Inflammatory macrophage treated with lipopolysaccharide for 1 hour (primary cell): ENCODE results near the gene KLF13.
"Not testable (repeated sequence)": the region's sequence is repeated elsewhere in the genome, so short reads cannot be mapped to it uniquely, and the experiment has no call there.

ENCODE experiments used
- DNase-seq, 2 donors: peaks; one replicate each; pipeline ENCODE4 v3.0.0-alpha.2; 2020 to 2022

Gene KLF13

DNA sequence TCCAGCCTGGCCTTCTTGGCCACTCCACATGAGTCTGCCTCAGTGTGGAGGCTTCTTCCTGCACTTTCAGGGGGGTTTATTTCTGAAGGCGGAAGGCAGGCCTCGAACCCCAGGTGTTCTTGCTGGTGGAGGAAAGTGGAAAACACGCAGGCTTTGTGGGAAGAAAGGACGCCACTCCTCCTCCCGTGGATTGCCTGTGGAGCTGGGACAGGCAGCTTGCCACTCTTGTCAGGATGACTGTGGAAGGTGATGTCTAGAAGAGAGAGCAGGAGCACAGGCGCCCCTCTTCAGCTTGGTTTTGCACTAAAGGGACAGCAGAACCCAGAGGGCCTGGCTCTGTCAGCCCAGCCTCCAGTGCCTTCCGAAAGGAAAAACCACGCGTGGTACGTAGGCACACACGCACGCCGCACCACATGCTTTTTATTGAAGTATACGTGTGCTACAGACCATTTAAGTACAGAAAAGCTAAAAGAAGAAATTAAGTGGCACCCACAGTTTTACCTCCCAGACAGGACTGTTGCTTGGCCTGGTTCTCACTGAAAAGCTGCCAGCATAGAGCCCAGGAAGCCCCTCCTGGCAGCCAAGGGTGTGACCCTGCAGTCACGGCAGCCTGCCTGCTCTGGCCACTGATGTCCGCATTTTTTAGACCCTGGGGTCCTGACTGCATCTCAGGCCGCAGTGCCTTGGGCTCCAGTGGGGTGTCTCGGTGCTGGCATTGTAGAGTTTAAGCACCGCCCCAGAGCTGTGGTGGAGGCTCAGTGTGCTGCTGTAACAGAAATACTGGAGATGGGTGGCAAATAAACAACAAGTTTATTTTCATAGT, 21.6 kb downstream of the KLF13 start:
- no peak for DNase-seq

DNA sequence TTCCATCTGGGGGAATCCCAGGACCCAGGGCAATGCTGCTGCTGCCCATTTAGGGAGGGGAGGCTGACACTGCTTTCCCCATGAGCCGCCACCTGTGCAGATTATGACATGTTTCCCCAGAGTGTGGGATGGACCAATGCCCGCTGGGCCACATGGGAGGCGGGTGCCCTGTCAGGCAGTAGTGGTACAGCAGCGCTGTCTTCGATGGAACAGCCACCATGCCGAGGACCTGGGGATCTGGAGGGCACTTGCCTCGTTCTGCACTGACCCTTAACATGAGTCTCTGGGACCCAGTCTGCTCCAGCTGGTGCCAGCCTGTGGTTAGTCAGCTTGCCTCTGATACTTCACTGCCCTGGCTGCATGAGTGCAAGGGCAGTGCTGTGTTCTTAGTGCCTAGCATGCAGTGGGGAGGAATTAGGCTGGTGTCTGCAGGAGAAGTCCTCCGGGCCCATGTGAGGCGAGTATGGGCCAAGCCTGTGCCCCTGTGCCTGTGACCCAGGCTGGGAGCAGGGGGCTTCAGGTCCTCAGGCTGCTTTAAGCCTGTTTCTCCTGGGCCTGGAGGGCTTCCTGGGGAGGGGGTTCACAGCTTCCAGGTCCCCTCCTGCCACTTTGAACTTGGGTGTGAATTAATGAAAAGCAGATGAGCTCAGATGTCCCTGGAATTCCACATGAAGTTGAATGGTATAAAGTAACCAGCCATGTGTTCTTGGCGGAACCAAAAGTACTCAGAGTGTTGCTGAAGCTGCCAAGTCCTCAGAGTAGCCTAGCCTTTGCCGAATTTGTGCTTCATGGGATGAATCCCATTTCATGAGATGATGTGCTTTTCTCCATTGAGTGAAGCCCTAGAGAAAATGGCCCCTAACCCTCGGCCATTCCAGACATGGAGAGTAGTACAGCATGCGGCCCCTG, 22.9 kb downstream of the KLF13 start:
- DNase-seq = no peak

DNA sequence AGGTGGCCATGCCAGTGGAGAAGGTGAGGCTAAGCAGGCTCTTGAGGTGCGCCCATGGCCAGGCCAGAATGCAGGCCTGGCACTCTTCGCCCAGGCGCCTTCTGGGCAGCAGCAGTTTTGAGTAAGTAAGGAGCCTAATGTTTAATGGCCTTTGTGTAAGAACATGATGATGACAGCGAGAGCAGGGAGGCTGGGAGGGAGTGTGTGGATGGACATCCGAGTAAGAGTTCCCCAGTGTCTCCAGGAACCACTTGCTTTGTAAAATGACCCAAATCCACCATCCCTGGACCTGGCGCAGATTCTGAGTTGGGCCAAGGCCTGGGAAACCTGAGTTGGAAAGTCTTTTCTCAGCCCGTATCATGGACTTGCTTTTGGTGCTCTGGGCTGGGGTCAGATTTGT, 24.1 kb downstream of the KLF13 start:
- no peak for DNase-seq

DNA sequence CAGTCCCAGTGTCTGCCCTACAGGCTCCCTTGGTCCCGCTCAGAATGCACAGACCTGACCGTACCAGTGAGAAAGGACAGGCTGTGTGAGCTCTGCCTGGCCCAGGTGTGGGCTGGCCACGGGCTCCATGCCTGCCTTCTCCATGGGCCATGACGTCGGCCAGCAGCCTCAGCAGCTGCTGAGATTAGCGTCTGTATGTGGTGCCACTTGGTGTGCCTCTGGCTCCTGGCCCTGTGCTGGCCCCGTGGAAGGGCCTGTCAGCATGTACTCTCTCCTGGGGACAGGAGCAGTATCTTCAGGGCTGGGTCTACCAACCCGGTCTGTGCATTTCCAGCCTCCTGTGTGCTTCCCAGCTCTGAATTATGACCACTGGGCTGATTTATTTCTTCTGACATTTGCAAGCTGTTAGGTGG, 25.7 kb downstream of the KLF13 start:
- no peak for DNase-seq

DNA sequence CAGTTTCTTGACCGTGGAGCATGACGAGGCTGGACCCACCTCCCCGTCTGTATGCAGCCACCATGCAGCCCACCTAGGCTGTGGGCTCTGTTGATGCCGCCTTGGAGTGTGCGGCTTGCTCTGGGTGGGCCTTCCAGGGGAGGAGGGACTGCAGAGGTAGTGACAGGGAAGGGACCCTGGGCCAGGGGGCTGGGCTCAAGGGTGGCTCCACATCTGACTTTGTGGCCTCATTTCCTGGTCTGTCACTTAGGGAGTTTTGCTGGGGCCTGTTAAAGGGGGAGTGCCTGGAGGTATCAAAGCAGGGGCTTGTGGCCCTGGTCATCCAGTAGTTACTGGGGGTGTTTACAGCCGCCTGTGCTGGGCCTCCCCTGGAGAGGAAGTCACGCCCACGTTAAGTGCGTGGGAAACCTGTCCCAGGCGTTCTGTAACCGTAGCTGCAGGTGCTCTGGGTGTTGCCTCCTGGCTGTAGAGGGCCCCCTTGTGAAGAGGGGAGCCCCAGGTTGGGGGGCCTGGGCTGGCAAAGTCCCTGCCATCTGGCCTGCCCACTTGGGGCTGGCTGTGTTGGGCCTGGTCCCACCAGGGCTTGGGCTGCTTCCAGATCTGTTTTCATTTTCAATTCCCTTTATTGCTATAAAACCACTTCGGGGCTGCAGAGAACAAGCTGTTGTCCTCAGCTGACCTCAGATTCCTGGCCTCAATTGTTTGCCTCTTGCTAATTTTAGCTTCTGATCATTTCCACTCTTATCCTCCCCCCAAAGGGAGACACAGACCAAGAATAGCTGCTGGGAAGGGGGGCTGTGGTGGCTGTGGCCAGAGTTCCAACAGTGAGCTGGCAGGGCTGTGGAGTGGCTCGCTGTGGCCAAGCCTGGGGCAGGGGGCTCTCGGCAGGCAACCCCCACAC, 26.5 kb downstream of the KLF13 start:
- peak; percentile 48 to 61 for DNase-seq

DNA sequence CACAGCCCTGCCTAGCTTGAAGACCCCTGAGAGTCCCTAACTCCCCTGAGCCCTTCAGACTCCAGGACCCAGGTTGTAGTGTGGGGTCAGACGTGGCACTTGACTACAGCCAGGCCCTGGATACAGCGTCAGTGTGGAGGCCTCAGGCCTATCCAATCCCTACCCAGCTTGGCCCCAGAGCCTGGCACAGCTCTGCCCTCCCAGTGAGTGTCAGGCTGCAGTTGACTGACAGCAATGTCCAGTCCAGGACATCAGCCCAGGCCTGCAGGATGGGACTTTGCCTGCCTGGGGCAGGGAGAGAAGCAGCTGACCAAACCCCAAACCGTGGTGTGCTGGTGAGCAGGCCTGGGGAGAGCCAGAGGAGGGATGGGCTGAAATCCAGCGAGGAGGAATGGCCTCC, 27.3 kb downstream of the KLF13 start:
- DNase-seq = no peak

DNA sequence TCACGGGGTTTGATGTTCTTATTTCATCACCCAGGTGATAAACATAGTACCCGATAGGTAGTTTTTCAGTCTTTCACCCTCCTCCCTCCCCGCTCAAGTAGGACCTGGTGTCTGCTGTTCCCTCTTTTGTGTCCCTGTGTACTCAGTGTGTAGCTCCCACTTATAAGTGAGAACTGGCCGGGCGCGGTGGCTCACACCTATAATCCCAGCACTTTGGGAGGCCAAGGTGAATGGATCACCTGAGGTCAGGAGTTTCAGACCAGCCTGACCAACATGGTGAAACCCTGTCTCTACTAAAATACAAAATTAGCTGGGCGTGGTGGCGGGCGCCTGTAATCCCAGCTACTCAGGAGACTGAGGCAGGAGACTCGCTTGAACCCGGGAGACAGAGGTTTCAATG, 29.5 kb downstream of the KLF13 start:
- DNase-seq = not testable (repeated sequence)

DNA sequence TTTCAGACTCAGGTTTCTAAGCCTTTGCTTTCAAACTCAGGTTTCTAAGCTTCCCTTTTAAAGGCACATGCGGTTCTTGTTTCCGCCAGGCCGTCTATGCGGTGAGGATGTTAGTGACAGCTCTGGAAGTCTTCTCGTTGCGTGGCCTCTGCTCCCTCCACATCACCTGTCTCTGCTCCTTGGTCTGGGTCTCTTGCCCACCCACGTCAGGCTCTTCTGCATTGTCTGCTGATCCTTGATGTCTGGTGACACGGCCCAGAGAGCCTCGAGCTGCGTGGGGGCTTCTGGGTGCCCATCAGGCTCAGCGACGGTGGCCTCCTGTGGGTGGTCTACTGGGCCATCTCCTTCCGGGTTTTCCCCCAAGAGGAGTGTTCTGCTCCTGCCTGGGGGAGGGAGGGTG, 30.5 kb downstream of the KLF13 start:
- DNase-seq = no peak

DNA sequence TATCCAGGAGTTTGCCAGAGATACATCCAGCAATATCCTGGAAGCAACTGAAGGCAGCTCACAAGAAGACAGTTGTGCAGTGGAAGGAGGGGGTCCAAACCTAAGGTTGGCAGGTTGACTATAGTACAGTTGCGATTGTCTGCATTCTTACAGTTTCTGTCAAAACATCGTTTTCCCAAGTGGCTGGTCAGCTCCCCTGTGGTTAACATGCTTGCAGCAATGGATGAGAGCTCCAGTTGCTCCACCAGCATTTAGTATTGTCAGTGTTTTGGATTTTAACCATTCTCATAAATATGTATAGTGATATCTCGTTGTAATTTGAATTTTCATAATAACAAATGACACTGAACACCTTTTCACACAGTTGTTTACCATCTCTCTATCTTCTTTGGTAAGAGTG, 31.5 kb downstream of the KLF13 start:
- DNase-seq = no peak

DNA sequence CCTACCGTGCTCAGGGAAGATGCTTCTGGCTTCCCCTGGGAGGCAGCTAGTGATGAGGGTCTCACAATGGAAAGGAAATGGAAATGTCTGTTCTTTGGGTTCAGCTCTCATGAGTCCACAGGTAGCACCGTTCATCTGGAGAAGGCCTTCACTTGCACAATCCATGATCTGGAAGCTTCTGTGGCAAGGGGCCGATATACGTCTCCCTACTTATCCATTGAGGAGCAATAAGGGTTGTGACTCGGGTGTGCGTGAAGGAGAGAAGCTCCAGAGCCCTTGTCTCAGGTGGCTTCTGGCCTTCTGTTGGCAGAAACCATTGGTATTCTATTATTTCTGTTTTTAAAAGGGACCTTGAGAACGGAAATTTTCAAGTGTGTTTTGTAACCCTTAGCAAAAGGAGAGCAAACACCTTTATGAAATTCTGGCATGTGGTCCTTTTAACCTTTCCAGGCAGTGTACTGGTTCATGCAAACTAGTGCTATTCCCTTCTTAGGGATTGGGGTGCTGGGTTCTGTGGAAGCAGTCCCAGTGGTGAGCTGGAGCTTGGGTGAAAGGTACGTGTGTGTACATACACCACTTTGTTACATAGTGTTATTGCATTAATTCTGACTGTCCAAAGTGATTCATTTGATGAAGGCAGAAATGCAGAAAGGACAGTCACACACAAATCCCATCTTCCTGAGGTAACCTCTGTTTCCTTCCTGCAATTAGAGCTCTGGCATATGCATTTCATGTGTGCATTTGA, 32.5 kb downstream of the KLF13 start:
- DNase-seq = no peak

DNA sequence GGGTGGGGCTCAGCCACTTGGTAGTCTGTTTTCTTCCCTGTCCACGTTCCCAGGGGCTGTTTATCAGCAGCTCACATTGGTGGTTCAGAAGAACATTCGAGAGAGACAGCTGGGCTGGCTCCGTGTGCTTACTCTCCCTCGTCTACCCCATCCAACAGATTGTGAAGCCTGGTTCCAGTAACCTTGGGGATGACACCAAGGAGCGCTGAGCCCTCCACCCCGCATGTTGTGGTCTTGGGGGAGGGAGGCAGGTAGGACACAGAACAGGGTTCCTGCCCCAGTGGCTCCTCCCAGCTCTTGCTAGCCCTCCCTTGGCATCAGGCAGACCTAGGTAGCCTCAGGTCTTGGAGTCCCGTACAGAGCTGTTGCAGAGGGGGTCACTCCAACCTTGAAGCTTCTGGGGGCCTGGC, 33.1 kb downstream of the KLF13 start:
- DNase-seq = no peak

DNA sequence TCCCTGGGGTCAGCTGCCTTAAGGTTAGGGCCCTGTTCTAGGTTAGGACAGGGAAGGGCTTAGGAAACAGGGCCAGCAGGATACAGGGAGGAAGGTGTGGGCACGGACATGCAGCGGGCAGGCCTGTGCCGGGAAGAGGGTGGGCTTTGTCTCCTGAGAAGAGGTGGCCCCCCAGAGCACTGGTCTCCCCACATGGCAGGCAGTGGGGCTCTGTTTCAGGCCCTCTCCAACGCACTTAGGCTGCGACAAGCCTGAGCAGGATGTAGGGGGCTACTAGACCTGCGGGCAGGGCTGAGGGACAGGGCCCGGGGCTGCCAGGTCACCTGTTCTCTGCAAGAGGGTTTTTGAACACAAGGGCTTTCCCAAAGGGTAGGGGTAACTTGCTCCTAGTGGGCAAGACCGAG, 33.5 kb downstream of the KLF13 start:
- no peak for DNase-seq

DNA sequence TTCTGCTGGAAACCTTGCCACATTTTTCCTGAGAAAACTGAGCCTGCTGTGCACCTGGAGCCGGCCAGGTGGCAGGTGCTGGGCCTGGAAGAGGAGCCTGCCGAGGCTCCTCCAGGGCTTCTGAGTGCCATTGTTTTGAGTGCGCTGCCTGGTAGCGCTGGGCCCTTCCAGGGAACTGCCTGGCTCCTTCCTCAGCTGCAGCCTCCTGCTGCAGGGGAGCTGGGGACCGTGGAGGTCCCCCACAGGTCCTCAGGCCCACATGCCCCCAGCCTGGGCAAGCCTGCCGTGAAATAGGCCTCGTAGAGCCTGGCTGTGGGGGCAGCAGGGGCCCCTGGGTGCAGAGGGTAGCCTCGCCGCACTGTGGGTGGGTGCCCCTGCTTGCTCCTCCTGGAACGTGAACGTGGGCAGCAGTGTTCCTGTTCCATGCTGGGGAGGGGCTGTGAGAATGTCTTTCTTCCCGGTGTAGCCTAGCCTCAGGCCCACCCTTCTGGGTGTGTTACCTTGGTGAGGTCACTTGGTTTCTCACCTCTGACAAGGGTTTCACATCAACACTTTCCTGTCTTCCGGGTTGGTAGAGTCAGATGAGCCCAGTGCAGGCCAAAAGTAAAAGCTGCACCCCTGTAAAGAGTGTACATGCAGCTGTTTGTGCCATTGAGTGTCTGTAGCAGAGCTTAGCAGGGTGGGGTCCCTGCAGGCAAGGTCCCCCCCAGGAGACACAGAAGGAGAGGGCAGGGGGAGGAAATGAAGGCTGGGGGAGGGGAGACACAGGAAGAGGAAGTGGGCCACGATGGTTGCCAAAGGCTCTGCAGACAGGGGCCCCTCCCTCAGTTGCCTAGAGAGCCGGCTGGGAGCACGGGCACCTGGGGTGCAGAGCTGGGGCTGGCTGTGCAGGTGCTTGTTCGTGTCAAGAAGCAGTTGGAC, 34.5 kb downstream of the KLF13 start:
- no peak for DNase-seq

DNA sequence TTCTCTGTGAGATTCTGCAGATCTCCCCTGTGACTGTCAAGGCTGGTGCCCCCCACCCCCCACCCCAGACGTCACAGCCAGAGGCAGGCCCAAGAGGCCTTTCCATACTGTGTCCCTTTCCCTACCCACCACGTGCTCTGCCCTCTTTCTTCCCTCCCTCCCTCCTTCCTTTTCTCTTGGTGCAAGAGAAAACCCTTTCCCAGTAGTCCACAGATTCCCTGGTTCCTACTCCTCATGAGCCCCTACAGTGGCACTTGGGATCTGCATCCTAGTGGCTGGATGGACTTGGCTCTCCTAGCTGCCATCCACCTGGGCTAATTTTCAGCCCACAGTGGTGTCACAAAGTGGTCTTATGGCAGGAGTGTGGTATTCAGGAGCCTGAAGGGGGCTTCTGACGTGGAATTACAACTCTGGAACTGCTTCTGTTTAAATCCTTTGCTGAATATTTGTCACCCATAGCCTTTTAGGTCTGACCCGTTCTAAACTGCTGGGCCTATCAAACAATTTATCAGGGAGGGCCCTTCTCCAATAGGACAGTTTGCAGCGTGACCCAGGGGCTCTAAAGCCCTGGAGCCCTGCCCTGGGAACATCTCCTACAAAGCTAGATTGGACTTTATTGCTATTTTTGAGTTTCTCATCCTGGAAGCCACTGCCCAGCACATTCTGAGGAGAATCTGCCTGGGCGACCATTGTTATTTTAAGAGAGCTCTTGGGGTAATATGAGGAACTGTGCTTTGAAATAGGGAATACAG, 35.3 kb downstream of the KLF13 start:
- DNase-seq = no peak

DNA sequence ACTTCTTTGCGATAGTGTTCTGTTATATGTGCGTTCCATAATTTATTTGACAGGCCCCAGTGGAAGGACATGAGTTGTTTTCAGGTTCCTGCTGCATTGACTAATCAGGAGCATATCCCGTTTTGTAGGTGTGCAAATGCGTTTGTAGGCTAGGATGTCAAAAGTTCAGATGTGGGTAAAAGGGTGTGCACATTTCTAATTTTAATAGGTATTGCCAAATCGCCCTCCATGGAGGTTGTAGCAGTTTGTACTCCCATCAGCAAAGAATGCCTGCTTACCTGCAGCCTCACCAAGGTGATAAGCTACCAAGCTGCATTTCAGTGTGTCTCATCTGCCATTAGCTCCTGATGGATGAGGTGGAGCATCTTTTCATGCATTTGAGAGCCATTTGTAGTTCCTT, 36.3 kb downstream of the KLF13 start:
- no peak for DNase-seq

DNA sequence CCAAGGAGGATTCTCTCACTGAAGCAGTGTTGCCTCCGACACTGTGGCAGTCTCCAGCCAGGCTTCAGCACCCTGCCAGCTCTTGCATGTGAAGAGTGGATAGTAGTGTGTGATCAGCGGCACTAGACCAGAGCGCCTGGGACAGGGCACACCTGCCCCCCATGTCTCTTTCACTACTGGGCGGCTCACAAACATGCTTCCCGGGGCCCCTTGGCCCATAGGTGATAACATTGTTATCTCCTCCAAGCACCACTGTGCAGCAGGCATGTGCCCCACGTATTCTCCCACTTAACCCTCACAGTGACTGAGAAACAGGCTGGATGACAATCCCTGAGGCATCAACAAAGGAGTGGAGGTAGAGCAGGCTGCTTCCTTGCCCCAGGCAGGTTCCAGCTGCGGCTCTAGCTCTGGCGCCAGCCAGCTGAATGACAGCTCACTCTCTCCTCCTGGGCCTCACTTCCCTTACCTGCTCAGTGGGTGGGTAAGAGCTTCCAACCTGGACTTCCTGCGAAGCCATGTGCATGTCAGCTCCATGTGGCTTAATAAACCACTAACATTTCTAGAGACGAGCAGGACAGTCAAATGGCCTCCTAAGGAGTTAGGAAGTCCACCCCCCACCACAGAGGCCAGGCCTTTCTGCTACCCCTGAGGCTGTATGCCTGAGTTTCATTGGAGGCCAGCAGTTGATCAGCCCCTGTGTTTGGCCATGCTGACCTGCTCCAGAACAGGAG, 37.8 kb downstream of the KLF13 start:
- DNase-seq = no peak

DNA sequence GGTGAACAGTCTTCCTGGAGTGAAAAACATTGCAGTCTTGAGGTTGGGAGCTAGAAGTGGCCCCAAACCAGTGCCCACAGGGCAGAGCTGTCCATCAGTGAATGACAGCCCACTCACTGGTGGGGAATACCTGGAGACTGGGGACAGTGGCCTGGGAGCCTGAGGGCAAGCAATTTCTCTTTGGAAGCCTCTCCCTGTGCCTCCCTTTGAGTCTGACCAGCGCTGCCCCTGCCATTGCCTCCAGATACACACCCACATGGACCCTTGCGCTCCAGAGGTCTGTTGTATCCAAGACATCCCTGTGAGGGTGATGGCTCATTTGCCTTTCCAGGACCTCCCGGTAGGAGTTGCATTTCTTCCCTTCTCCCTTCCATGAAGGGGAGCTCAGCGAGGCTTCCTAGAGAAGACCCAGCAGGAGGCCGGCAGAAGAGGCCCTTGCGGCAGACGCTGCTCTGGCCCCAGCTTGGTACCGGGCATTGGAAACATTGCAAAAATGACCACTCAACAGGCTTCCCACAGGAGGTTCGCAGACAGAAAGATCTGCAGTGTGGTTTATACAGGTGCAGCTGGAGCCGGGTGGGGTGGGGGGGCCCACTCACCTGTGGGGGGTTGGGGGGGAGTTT, 38.5 kb downstream of the KLF13 start:
- no peak for DNase-seq

DNA sequence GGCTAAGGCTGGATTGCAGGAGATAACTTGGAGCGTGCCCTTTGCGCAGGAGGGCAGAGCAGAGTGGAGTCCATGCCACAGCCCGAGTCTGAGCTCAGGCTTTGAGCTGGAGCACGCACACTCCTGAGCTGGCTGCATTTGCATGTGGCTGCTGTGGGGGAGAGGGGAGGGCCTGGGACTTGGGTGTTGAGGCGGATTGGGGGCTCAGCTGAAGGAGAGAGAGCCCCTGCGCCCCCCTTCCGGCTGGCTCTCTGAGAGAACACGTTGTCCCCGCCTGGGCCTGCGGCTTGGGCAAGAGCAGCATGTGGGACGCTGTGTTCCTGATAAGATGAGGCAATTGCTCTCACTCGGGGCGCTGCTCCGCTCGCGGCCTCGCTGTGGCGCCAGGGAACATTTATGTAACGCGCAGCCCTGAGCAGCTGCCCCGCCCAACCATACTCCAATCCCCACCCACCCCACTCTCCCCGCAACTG, 39.1 kb downstream of the KLF13 start:
- peak; percentile 85 to 86 for DNase-seq

DNA sequence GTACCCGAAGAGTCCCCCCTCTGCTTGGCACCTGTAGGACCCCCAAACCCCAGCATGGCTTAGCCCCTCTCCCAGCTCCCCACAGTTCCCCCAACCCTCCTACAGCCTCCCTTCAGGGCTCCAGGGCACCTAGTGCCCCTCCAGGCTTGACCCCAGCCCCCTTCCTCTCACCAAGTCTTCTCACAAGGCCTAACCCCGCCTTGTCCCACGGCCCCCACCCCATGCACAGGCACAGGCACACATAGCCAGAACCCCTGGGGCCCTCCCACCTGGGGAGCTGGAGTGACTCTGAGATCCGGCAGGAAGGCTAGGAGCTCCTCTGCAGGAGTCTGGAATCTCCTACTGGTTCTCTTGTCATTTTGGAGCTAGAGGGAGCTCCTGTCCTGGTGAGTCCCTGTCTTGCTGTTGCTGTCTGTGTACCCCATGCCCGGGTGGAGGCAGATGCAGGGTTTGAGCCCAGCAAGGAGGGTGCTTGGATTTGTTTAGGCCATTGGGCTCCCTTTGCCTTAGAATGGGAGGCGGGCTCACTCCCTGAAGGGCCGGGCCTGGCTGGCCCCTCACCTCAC, 39.6 kb downstream of the KLF13 start:
- no peak for DNase-seq
